ENCODE results near the gene ZNF556.

ZNF556 gene

GRCh38 chr19:2840794-2841791 is 26.0 kb upstream of the ZNF556 start, which contains the start of gene ZNF555:
Gene ZNF555 (plus strand): TSS chr19:2841475. CDS start chr19:2841573, 98 bp downstream.
- H2BK120ac ChIP-seq (ENCODE audit: low read depth, low read length), result peak within 1 kb of the TSS; percentile 50
- DNase-seq (ENCODE audit: low spot score), result peak; percentile 97

GRCh38 chr19:2841855-2842574 is 25.1 kb upstream of the ZNF556 start:
- H2BK120ac ChIP-seq (ENCODE audit: low read depth, low read length), result no peak overlapping the region
- no peak overlapping the region for H4K8ac ChIP-seq (ENCODE audit: low read depth, low read length)
- peaks cover 2 to 24% of the 10 kb centered on the region in 2 donors for H3K36me3 ChIP-seq (replicated peaks in 1 of 2; ENCODE audit: control insufficient read depth in 2 of 2, insufficient read depth in 2 of 2, low read length in 2 of 2)
- H3K4me1 ChIP-seq (ENCODE audit: control insufficient read depth in 2 of 2, insufficient read depth in 1 of 2, low read depth in 1 of 2, low read length in 2 of 2), result peaks cover 0 to 2% of the 10 kb centered on the region in 2 donors
- H3K4me3 ChIP-seq (ENCODE audit: low read length in 2 of 2), result peak overlapping the region; percentile 97 to 98
- no CpG with 5 or more reads among the region's 62 CpGs for WGBS, 2 donors (ENCODE audit: extremely low coverage in 2 of 2, insufficient read length in 2 of 2, insufficient replicate concordance in 1 of 2)
- H3K18ac ChIP-seq (ENCODE audit: low read length), result peak overlapping the region; percentile 87
- H2BK15ac ChIP-seq (ENCODE audit: low read length), result no peak overlapping the region
- peak overlapping the region; percentile 87 for H2BK5ac ChIP-seq (ENCODE audit: low read length)
- H3K4ac ChIP-seq (ENCODE audit: low read length), result no peak overlapping the region
- H2BK12ac ChIP-seq (ENCODE audit: low read length), result no peak overlapping the region
- H3K9me3 ChIP-seq (replicated peaks in 1 of 2; ENCODE audit: control insufficient read depth in 2 of 2, insufficient read depth in 1 of 2, low read depth in 1 of 2, low read length in 2 of 2), result peaks cover 16 to 64% of the 10 kb centered on the region in 2 donors
- peaks cover 0 to 6% (median 0%) of the 10 kb centered on the region in 3 experiments for H3K27me3 ChIP-seq (ENCODE audit: control insufficient read depth in 3 of 3, insufficient read depth in 3 of 3, low read depth in 1 of 3, low read length in 3 of 3)
- H3K4me2 ChIP-seq (ENCODE audit: insufficient read depth, low read length, poor library complexity, severe bottlenecking), result peak overlapping the region; percentile 73
- H2AFZ ChIP-seq (ENCODE audit: low read length), result peak overlapping the region; percentile 100
- peaks cover 5% of the 10 kb centered on the region for H3K79me1 ChIP-seq (ENCODE audit: low read depth, low read length)
- H3K9ac ChIP-seq (ENCODE audit: low read depth, low read length, poor library complexity), result peak overlapping the region; percentile 77
- H3K14ac ChIP-seq (ENCODE audit: low read length), result no peak overlapping the region
- no peak for DNase-seq (ENCODE audit: low spot score)
- H4K91ac ChIP-seq (ENCODE audit: low read depth, low read length, poor library complexity), result no peak overlapping the region
- H3K27ac ChIP-seq (replicated peaks; ENCODE audit: low read length), result no peak overlapping the region
- H2AK5ac ChIP-seq (ENCODE audit: low read depth, low read length), result peak overlapping the region; percentile 63
- H3K23ac ChIP-seq (ENCODE audit: low read depth, low read length, poor library complexity), result peak overlapping the region; percentile 73

More at GRCh38 chr19:2840794-2841791, 26.0 kb upstream of the ZNF556 start, which contains the start of gene ZNF555:
- H3K4me3 ChIP-seq (ENCODE audit: low read length in 2 of 2), result peak within 1 kb of the TSS; percentile 97 to 98
- peak within 1 kb of the TSS; percentile 87 for H2BK5ac ChIP-seq (ENCODE audit: low read length)
- H3K27me3 ChIP-seq (ENCODE audit: control insufficient read depth in 3 of 3, insufficient read depth in 3 of 3, low read depth in 1 of 3, low read length in 3 of 3), result peaks cover 0 to 6% (median 0%) of the 10 kb centered on the region in 3 experiments
- H3K79me1 ChIP-seq (ENCODE audit: low read depth, low read length), result peaks cover 3% of the 10 kb centered on the region
- H3K14ac ChIP-seq (ENCODE audit: low read length), result peak within 1 kb of the TSS; percentile 91
- no CpG with 5 or more reads among the region's 106 CpGs for WGBS, 2 donors (ENCODE audit: extremely low coverage in 2 of 2, insufficient read length in 2 of 2, insufficient replicate concordance in 1 of 2)
- peak within 1 kb of the TSS; percentile 87 for H3K27ac ChIP-seq (replicated peaks; ENCODE audit: low read length)
- H2BK15ac ChIP-seq (ENCODE audit: low read length), result no peak within 1 kb of the TSS
- H4K8ac ChIP-seq (ENCODE audit: low read depth, low read length), result peak within 1 kb of the TSS; percentile 30
- H3K9ac ChIP-seq (ENCODE audit: low read depth, low read length, poor library complexity), result peak within 1 kb of the TSS; percentile 90
- peaks cover 3 to 30% of the 10 kb centered on the region in 2 donors for H3K36me3 ChIP-seq (replicated peaks in 1 of 2; ENCODE audit: control insufficient read depth in 2 of 2, insufficient read depth in 2 of 2, low read length in 2 of 2)
- no peak within 1 kb of the TSS for H2BK12ac ChIP-seq (ENCODE audit: low read length)
- no peak within 1 kb of the TSS for H4K91ac ChIP-seq (ENCODE audit: low read depth, low read length, poor library complexity)
- peak within 1 kb of the TSS; percentile 73 for H3K4me2 ChIP-seq (ENCODE audit: insufficient read depth, low read length, poor library complexity, severe bottlenecking)
- peaks cover 17 to 62% of the 10 kb centered on the region in 2 donors for H3K9me3 ChIP-seq (replicated peaks in 1 of 2; ENCODE audit: control insufficient read depth in 2 of 2, insufficient read depth in 1 of 2, low read depth in 1 of 2, low read length in 2 of 2)
- H3K18ac ChIP-seq (ENCODE audit: low read length), result peak within 1 kb of the TSS; percentile 98
- H3K23ac ChIP-seq (ENCODE audit: low read depth, low read length, poor library complexity), result peak within 1 kb of the TSS; percentile 73
- H2AFZ ChIP-seq (ENCODE audit: low read length), result peak within 1 kb of the TSS; percentile 100
- H3K4me1 ChIP-seq (ENCODE audit: control insufficient read depth in 2 of 2, insufficient read depth in 1 of 2, low read depth in 1 of 2, low read length in 2 of 2), result peaks cover 0 to 2% of the 10 kb centered on the region in 2 donors
- H2AK5ac ChIP-seq (ENCODE audit: low read depth, low read length), result peak within 1 kb of the TSS; percentile 74
- no peak within 1 kb of the TSS for H3K4ac ChIP-seq (ENCODE audit: low read length)

- peaks cover 22 to 67% of the 10 kb centered on the region in 2 donors for H3K9me3 ChIP-seq (replicated peaks in 1 of 2; ENCODE audit: control insufficient read depth in 2 of 2, insufficient read depth in 1 of 2, low read depth in 1 of 2, low read length in 2 of 2)
- no CpG with 5 or more reads among the region's 2 CpGs for WGBS, 2 donors (ENCODE audit: extremely low coverage in 2 of 2, insufficient read length in 2 of 2, insufficient replicate concordance in 1 of 2)
These were observed 22.0 kb upstream of the ZNF556 start for GRCh38 chr19:2845107-2845506.

More at GRCh38 chr19:2845107-2845506, 22.0 kb upstream of the ZNF556 start:
- Histone ChIP-seq H3K4me1 (ENCODE audit: control insufficient read depth in 2 of 2, insufficient read depth in 1 of 2, low read depth in 1 of 2, low read length in 2 of 2) (peaks cover 0 to 2% of the 10 kb centered on the region in 2 donors), H3K18ac (ENCODE audit: low read length) (no peak overlapping the region), H2BK12ac (ENCODE audit: low read length) (no peak overlapping the region), H2AFZ (ENCODE audit: low read length) (no peak overlapping the region), H3K14ac (ENCODE audit: low read length) (no peak overlapping the region), H4K91ac (ENCODE audit: low read depth, low read length, poor library complexity) (no peak overlapping the region), H3K23ac (ENCODE audit: low read depth, low read length, poor library complexity) (no peak overlapping the region), H3K79me1 (ENCODE audit: low read depth, low read length) (peaks cover 5% of the 10 kb centered on the region), H4K8ac (ENCODE audit: low read depth, low read length) (no peak overlapping the region), H2BK120ac (ENCODE audit: low read depth, low read length) (no peak overlapping the region), H2BK15ac (ENCODE audit: low read length) (no peak overlapping the region), H3K4me3 (ENCODE audit: low read length in 2 of 2) (no peak overlapping the region), H2AK5ac (ENCODE audit: low read depth, low read length) (no peak overlapping the region), H2BK5ac (ENCODE audit: low read length) (no peak overlapping the region), H3K27me3 (ENCODE audit: control insufficient read depth in 3 of 3, insufficient read depth in 3 of 3, low read depth in 1 of 3, low read length in 3 of 3) (peaks cover 0 to 6% (median 0%) of the 10 kb centered on the region in 3 experiments), H3K27ac (replicated peaks; ENCODE audit: low read length) (no peak overlapping the region), H3K4ac (ENCODE audit: low read length) (no peak overlapping the region), H3K9ac (ENCODE audit: low read depth, low read length, poor library complexity) (no peak overlapping the region), H3K36me3 (replicated peaks in 1 of 2; ENCODE audit: control insufficient read depth in 2 of 2, insufficient read depth in 2 of 2, low read length in 2 of 2) (peaks cover 6 to 26% of the 10 kb centered on the region in 2 donors), H3K4me2 (ENCODE audit: insufficient read depth, low read length, poor library complexity, severe bottlenecking) (no peak overlapping the region)
- DNase-seq (ENCODE audit: low spot score), result no peak

All from neuronal stem cell (in vitro differentiated cells).